Measurements from ENCODE around the gene OS9.

The OS9 gene

GRCh38 chr12:57766464-57767304 is 72.8 kb downstream of the OS9 start, which contains the start of gene CYP27B1:
Gene CYP27B1 (minus strand): TSS chr12:57767078. CDS start chr12:57767041, 37 bp downstream.
- H3K27ac ChIP-seq (ENCODE audit: insufficient read depth, low read depth, low read length, poor library complexity, severe bottlenecking): no peak within 1 kb of the TSS
- H3K4me3 ChIP-seq (ENCODE audit: insufficient read depth, low read depth, low read length): no peak within 1 kb of the TSS
- WGBS, 2 experiments: 4 to 5% methylated on average over 38 of the region's 38 CpGs
- H3K9me3 ChIP-seq (ENCODE audit: control insufficient read depth, low read length): no peaks in the 10 kb centered on the region
- peaks cover 19% of the 10 kb centered on the region for H3K4me1 ChIP-seq (ENCODE audit: control insufficient read depth, insufficient read depth, low read length)
- H3K27me3 ChIP-seq (ENCODE audit: control insufficient read depth, insufficient read depth, low read length, poor library complexity, severe bottlenecking): peaks cover 52% of the 10 kb centered on the region
- H3K36me3 ChIP-seq (ENCODE audit: control insufficient read depth, insufficient read depth, low read length): no peaks in the 10 kb centered on the region

GRCh38 chr12:57767305-57767698 is 73.4 kb downstream of the OS9 start:
- H3K27me3 ChIP-seq (ENCODE audit: control insufficient read depth, insufficient read depth, low read length, poor library complexity, severe bottlenecking): peaks cover 52% of the 10 kb centered on the region

GRCh38 chr12:57767876-57768275 is 73.9 kb downstream of the OS9 start:
- Histone ChIP-seq H3K36me3 (ENCODE audit: control insufficient read depth, insufficient read depth, low read length) (no peaks in the 10 kb centered on the region), H3K4me3 (ENCODE audit: insufficient read depth, low read depth, low read length) (no peak overlapping the region), H3K27ac (ENCODE audit: insufficient read depth, low read depth, low read length, poor library complexity, severe bottlenecking) (no peak overlapping the region), H3K27me3 (ENCODE audit: control insufficient read depth, insufficient read depth, low read length, poor library complexity, severe bottlenecking) (peaks cover 51% of the 10 kb centered on the region), H3K9me3 (ENCODE audit: control insufficient read depth, low read length) (no peaks in the 10 kb centered on the region), H3K4me1 (ENCODE audit: control insufficient read depth, insufficient read depth, low read length) (peaks cover 19% of the 10 kb centered on the region)
- WGBS, 2 experiments: 93 to 96% methylated on average over 3 of the region's 3 CpGs

More at GRCh38 chr12:57767305-57767698, 73.4 kb downstream of the OS9 start:
- H3K36me3 ChIP-seq (ENCODE audit: control insufficient read depth, insufficient read depth, low read length): no peaks in the 10 kb centered on the region
- H3K9me3 ChIP-seq (ENCODE audit: control insufficient read depth, low read length): no peaks in the 10 kb centered on the region
- H3K4me1 ChIP-seq (ENCODE audit: control insufficient read depth, insufficient read depth, low read length): peaks cover 19% of the 10 kb centered on the region
- H3K27ac ChIP-seq (ENCODE audit: insufficient read depth, low read depth, low read length, poor library complexity, severe bottlenecking): no peak overlapping the region
- no peak overlapping the region for H3K4me3 ChIP-seq (ENCODE audit: insufficient read depth, low read depth, low read length)

GRCh38 chr12:57769594-57769993 is 75.7 kb downstream of the OS9 start:
- Histone ChIP-seq H3K27ac (ENCODE audit: insufficient read depth, low read depth, low read length, poor library complexity, severe bottlenecking) (no peak overlapping the region), H3K4me1 (ENCODE audit: control insufficient read depth, insufficient read depth, low read length) (peaks cover 19% of the 10 kb centered on the region), H3K4me3 (ENCODE audit: insufficient read depth, low read depth, low read length) (no peak overlapping the region), H3K36me3 (ENCODE audit: control insufficient read depth, insufficient read depth, low read length) (no peaks in the 10 kb centered on the region), H3K9me3 (ENCODE audit: control insufficient read depth, low read length) (no peaks in the 10 kb centered on the region), H3K27me3 (ENCODE audit: control insufficient read depth, insufficient read depth, low read length, poor library complexity, severe bottlenecking) (peaks cover 43% of the 10 kb centered on the region)
- WGBS, 2 experiments: 93 to 96% methylated on average over 11 of the region's 11 CpGs

GRCh38 chr12:57770734-57771133 is 76.8 kb downstream of the OS9 start:
- no peak overlapping the region for H3K4me3 ChIP-seq (ENCODE audit: insufficient read depth, low read depth, low read length)
- 89 to 92% methylated on average over 4 of the region's 4 CpGs for WGBS, 2 experiments
- H3K9me3 ChIP-seq (ENCODE audit: control insufficient read depth, low read length): no peaks in the 10 kb centered on the region
- no peaks in the 10 kb centered on the region for H3K36me3 ChIP-seq (ENCODE audit: control insufficient read depth, insufficient read depth, low read length)
- peaks cover 32% of the 10 kb centered on the region for H3K27me3 ChIP-seq (ENCODE audit: control insufficient read depth, insufficient read depth, low read length, poor library complexity, severe bottlenecking)
- H3K27ac ChIP-seq (ENCODE audit: insufficient read depth, low read depth, low read length, poor library complexity, severe bottlenecking): no peak overlapping the region
- peaks cover 19% of the 10 kb centered on the region for H3K4me1 ChIP-seq (ENCODE audit: control insufficient read depth, insufficient read depth, low read length)
